PFSK-1 (cell line): ENCODE measurements around the gene SND1.

Experiments used
- FOXP2 ChIP-seq: optimal IDR thresholded peaks from 2 replicates; pipeline ENCODE3; 2011; ENCODE audit warnings: borderline replicate concordance, control low read depth, inconsistent platforms; ENCODE audit not compliant: insufficient read depth; ENCODE audit errors: extremely low read length, extremely low read depth
- POLR2AphosphoS5 ChIP-seq: IDR thresholded peaks from 2 replicates; pipeline ENCODE4 v1.6.1; 2012; ENCODE audit warnings: low read depth, mild to moderate bottlenecking, control low read depth, low read length, moderate library complexity
- REST ChIP-seq, 2 experiments: IDR thresholded peaks; 2 replicates each; pipeline versions ENCODE4 v1.6.1 to v1.8.0; 2011 to 2012; ENCODE audit warnings: low read depth in 2 of 2, low read length in 2 of 2, control low read depth in 1 of 2, inconsistent platforms in 1 of 2, mild to moderate bottlenecking in 1 of 2, moderate library complexity in 1 of 2; ENCODE audit not compliant: insufficient read depth in 1 of 2
- SIN3A ChIP-seq: IDR thresholded peaks from 2 replicates; pipeline ENCODE4 v1.6.1; 2012; ENCODE audit warnings: mild to moderate bottlenecking, low read length, moderate library complexity, borderline replicate concordance; ENCODE audit not compliant: insufficient read depth
- TAF1 ChIP-seq: IDR thresholded peaks from 2 replicates; pipeline ENCODE4 v1.6.1; 2012; ENCODE audit warnings: low read length, control low read depth, borderline replicate concordance; ENCODE audit not compliant: insufficient read depth

The SND1 gene

DNA sequence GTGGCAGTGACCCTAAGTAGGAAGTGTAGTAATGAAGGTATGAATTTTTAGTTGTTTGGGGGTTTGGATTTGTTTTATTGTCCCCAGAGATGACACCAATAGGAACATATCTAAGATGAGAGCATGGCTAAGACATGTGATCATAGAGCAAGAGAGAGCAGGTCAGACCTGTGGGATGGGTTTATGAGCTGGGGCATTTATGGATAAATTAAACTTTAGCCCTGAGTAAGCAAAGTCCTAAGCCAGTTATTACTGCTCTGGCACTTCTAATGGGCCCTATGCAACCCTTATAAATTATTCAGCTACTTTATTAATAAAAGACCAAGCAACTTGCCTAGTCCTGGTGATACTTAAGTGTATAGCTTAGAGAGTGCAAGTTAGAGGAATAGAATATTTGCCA lies 294.1 kb downstream of the SND1 start:
- TF ChIP-seq POLR2AphosphoS5 (no peak), SIN3A (no peak), TAF1 (no peak), FOXP2 (no peak), REST (IDR thresholded peaks at IDR 0.05; ENCODE audit: insufficient read depth in 1 of 2, low read depth in 2 of 2, low read length in 2 of 2) (no peak)

- TF ChIP-seq FOXP2 (no peak), POLR2AphosphoS5 (no peak), SIN3A (no peak), TAF1 (no peak), REST (IDR thresholded peaks at IDR 0.05; ENCODE audit: insufficient read depth in 1 of 2, low read depth in 2 of 2, low read length in 2 of 2) (no peak)
Observed at GRCh38 chr7:127946847-127947246, 294.9 kb downstream of the SND1 start.

DNA sequence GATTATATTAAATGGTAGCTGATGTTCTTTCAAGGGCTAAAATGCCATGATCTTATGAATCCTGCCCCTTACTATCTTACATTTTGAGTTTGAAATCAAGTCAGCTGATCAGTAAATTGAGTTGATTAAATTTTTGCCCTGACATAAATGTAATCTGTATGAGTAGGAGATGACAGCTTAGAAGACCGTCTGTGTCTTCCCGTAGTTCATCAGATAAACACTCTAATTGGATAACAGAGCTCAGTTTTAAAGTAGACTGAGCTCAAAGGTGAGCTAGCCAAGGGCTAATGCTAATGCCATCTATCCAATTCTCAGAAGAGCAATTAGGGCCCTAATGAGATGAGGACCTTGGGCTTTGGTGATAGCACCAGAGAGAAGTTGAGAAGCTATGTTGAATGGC lies 296.3 kb downstream of the SND1 start:
- TF ChIP-seq TAF1, result no peak
- no peak for TF ChIP-seq SIN3A
- no peak for TF ChIP-seq REST (IDR thresholded peaks at IDR 0.05; ENCODE audit: insufficient read depth in 1 of 2, low read depth in 2 of 2, low read length in 2 of 2)
- no peak for TF ChIP-seq FOXP2
- TF ChIP-seq POLR2AphosphoS5, result no peak

- TF ChIP-seq TAF1, result no peak
- no peak for TF ChIP-seq FOXP2
Observed at GRCh38 chr7:127948930-127949329, 296.9 kb downstream of the SND1 start.

DNA sequence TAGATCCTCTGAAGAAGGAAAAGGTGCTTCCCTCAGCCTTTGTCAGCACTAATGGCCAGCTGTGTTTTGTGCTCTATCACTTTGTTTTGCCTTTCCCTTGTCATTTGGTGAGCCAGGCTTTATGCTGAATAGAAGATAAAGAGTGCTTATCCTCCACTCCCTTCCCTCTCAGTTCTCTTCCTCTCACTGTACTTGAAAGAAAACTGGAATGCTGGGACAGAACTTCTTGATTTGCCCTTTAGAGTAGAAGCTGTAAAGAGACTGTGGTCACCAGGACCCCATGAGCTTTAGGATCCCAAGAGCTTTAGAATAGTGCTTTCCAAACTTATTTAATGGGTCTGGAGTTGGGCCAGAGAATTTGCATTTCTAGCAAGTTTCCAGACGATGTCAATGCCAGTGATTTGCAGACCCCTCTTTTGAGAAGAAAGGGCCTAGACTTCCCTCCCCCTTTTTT lies 297.8 kb downstream of the SND1 start:
- no peak for TF ChIP-seq SIN3A
- no peak for TF ChIP-seq FOXP2
- TF ChIP-seq REST (IDR thresholded peaks at IDR 0.05; ENCODE audit: insufficient read depth in 1 of 2, low read depth in 2 of 2, low read length in 2 of 2), result no peak
- no peak for TF ChIP-seq TAF1
- TF ChIP-seq POLR2AphosphoS5, result no peak
